WTC11 (cell line): ENCODE measurements around the gene ANGEL2. TPM values are rescaled to one million over a fixed set of nuclear protein-coding genes. Genes with fewer than 3 reads are reported as not detected.
A peak's percentile ranks its signal among the peaks of the same experiment; 100 is the strongest.

ENCODE experiments used
- AFF4 ChIP-seq: sonication (generic); formaldehyde crosslinking; IDR thresholded peaks from 2 replicates; pipeline ENCODE4 v1.8.1; 2023; ENCODE audit warnings: mild to moderate bottlenecking, missing genetic modification reagents, borderline replicate concordance
- ARID4B ChIP-seq: sonication (generic); formaldehyde crosslinking; IDR thresholded peaks from 2 replicates; pipeline ENCODE4 v1.8.0; 2023; ENCODE audit warnings: missing genetic modification reagents, mild to moderate bottlenecking, borderline replicate concordance
- ATF1 ChIP-seq: sonication (generic); formaldehyde crosslinking; IDR thresholded peaks from 2 replicates; pipeline ENCODE4 v1.8.1; 2023; ENCODE audit warnings: mild to moderate bottlenecking, moderate library complexity, missing genetic modification reagents
- ATF3 ChIP-seq: sonication (generic); formaldehyde crosslinking; conservative IDR thresholded peaks from 2 replicates; pipeline ENCODE4 v1.8.1; 2022; ENCODE audit warnings: mild to moderate bottlenecking, missing genetic modification reagents
- CREM ChIP-seq: sonication (generic); formaldehyde crosslinking; IDR thresholded peaks from 2 replicates; pipeline ENCODE4 v1.8.1; 2022; ENCODE audit warnings: mild to moderate bottlenecking, missing genetic modification reagents, moderate library complexity
- E2F5 ChIP-seq: sonication (generic); formaldehyde crosslinking; IDR thresholded peaks from 2 replicates; pipeline ENCODE4 v1.8.1; 2022; ENCODE audit warnings: mild to moderate bottlenecking, moderate library complexity, missing genetic modification reagents
- ETV6 ChIP-seq: sonication (generic); formaldehyde crosslinking; IDR thresholded peaks from 2 replicates; pipeline ENCODE4 v1.8.1; 2022; ENCODE audit warnings: mild to moderate bottlenecking, missing genetic modification reagents
- FOXK1 ChIP-seq: sonication (generic); formaldehyde crosslinking; IDR thresholded peaks from 2 replicates; pipeline ENCODE4 v1.8.0; 2022; ENCODE audit warnings: mild to moderate bottlenecking, moderate library complexity, missing genetic modification reagents
- FOXP1 ChIP-seq: sonication (generic); formaldehyde crosslinking; IDR thresholded peaks from 2 replicates; pipeline ENCODE4 v1.8.0; 2022; ENCODE audit warnings: missing genetic modification reagents, mild to moderate bottlenecking, moderate library complexity, borderline replicate concordance
- FOXP4 ChIP-seq: sonication (generic); formaldehyde crosslinking; IDR thresholded peaks from 2 replicates; pipeline ENCODE4 v1.8.0; 2022; ENCODE audit warnings: mild to moderate bottlenecking, missing genetic modification reagents
- GABPB1 ChIP-seq: sonication (generic); formaldehyde crosslinking; IDR thresholded peaks from 2 replicates; pipeline ENCODE4 v1.8.1; 2023; ENCODE audit warnings: mild to moderate bottlenecking, missing genetic modification reagents
- GRHL2 ChIP-seq: fragments of 250-450 bp; sonication (Bioruptor Pico); IDR thresholded peaks from 2 replicates; pipeline ENCODE4 v1.8.0; 2022; ENCODE audit warnings: mild to moderate bottlenecking, moderate library complexity; ENCODE audit not compliant: insufficient replicate concordance, severe bottlenecking
- JAZF1 ChIP-seq: fragments of 250-450 bp; sonication (Bioruptor Pico); IDR thresholded peaks from 2 replicates; pipeline ENCODE4 v1.9.0; 2021; ENCODE audit warnings: moderate library complexity, mild to moderate bottlenecking, inconsistent platforms
- KAT7 ChIP-seq: sonication (generic); formaldehyde crosslinking; IDR thresholded peaks from 2 replicates; pipeline ENCODE4 v1.8.1; 2023; ENCODE audit warnings: missing genetic modification reagents, mild to moderate bottlenecking, borderline replicate concordance
- MAX ChIP-seq: sonication (generic); formaldehyde crosslinking; IDR thresholded peaks from 2 replicates; pipeline ENCODE4 v1.8.0; 2022; ENCODE audit warnings: mild to moderate bottlenecking, missing genetic modification reagents
- NFATC4 ChIP-seq: fragments of 250-450 bp; sonication (Bioruptor Pico); IDR thresholded peaks from 2 replicates; pipeline ENCODE4 v1.9.0; 2021; ENCODE audit warnings: mild to moderate bottlenecking
- NFE2L1 ChIP-seq: sonication (generic); formaldehyde crosslinking; IDR thresholded peaks from 2 replicates; pipeline ENCODE4 v1.8.1; 2023; ENCODE audit warnings: missing genetic modification reagents
- SMAD3 ChIP-seq: sonication (generic); formaldehyde crosslinking; IDR thresholded peaks from 2 replicates; pipeline ENCODE4 v1.8.0; 2022; ENCODE audit warnings: missing genetic modification reagents, mild to moderate bottlenecking, borderline replicate concordance
- SOX15 ChIP-seq: fragments of 250-450 bp; sonication (Bioruptor Pico); IDR thresholded peaks from 2 replicates; pipeline ENCODE4 v1.9.0; 2021; ENCODE audit warnings: mild to moderate bottlenecking
- SP1 ChIP-seq: sonication (generic); formaldehyde crosslinking; conservative IDR thresholded peaks from 2 replicates; pipeline ENCODE4 v1.8.1; 2022; ENCODE audit warnings: missing genetic modification reagents
- TCF7 ChIP-seq: sonication (generic); formaldehyde crosslinking; IDR thresholded peaks from 2 replicates; pipeline ENCODE4 v1.8.0; 2022; ENCODE audit warnings: mild to moderate bottlenecking, low read depth, missing genetic modification reagents, moderate library complexity
- ZBTB21 ChIP-seq: sonication (generic); formaldehyde crosslinking; IDR thresholded peaks from 2 replicates; pipeline ENCODE4 v1.8.1; 2023; ENCODE audit warnings: mild to moderate bottlenecking, missing genetic modification reagents, borderline replicate concordance
- ZBTB43 ChIP-seq: sonication (generic); formaldehyde crosslinking; IDR thresholded peaks from 2 replicates; pipeline ENCODE4 v1.8.1; 2023; ENCODE audit warnings: mild to moderate bottlenecking, missing genetic modification reagents
- ZMAT4 ChIP-seq: fragments of 250-450 bp; sonication (Bioruptor Pico); IDR thresholded peaks from 2 replicates; pipeline ENCODE4 v1.9.0; 2021; ENCODE audit warnings: mild to moderate bottlenecking
- ZNF396 ChIP-seq: fragments of 250-450 bp; sonication (Bioruptor Pico); IDR thresholded peaks from 2 replicates; pipeline ENCODE4 v1.8.0; 2021; ENCODE audit warnings: mild to moderate bottlenecking, moderate library complexity, borderline replicate concordance
- total RNA-seq: library from RNA; stranded (reverse); gene quantifications from 3 replicates; pipeline ENCODE4 v1.2.3, GENCODE V29; 2021

The ANGEL2 gene
- total RNA-seq, 1 experiment from 2014 or later = 38.6 TPM

GRCh38 chr1:212951126-212951946 is 64.3 kb downstream of the ANGEL2 start (continued):
- TF ChIP-seq GRHL2 = no peak
- no peak for TF ChIP-seq ZBTB21 (CRISPR knock-in tag)
- no peak for TF ChIP-seq NFATC4
- peak; percentile 59; the same call in 1 of the 2 replicates for TF ChIP-seq NFE2L1 (CRISPR knock-in tag)
- no peak for TF ChIP-seq ZMAT4 (CRISPR knock-in tag)
- TF ChIP-seq ATF3 (CRISPR knock-in tag) = 0 out of 2 replicates have a peak, but pooled peaks have one; percentile 36
- TF ChIP-seq ZNF396 (CRISPR knock-in tag) = no peak
- peak; percentile 62; the same call in 1 of the 2 replicates for TF ChIP-seq FOXK1
- TF ChIP-seq ETV6 (CRISPR knock-in tag) = no peak
- peak; percentile 63; the same call in 1 of the 2 replicates for TF ChIP-seq ZBTB43 (CRISPR knock-in tag)
- TF ChIP-seq TCF7 = no peak
- TF ChIP-seq KAT7 (CRISPR knock-in tag) = no peak
- 0 out of 2 replicates have a peak, but pooled peaks have one; percentile 42 for TF ChIP-seq CREM
- 0 out of 2 replicates have a peak, but pooled peaks have one; percentile 39 for TF ChIP-seq SP1 (CRISPR knock-in tag)
- no peak for TF ChIP-seq JAZF1 (CRISPR knock-in tag)
- TF ChIP-seq E2F5 = peak; percentile 58; the same call in 1 of the 2 replicates
- TF ChIP-seq ARID4B = no peak
- peak; percentile 73; the same call in 1 of the 2 replicates for TF ChIP-seq FOXP1
- 0 out of 2 replicates have a peak, but pooled peaks have one; percentile 10 for TF ChIP-seq SMAD3 (CRISPR knock-in tag)
- no peak for TF ChIP-seq FOXP4 (CRISPR knock-in tag)
- no peak for TF ChIP-seq SOX15 (CRISPR knock-in tag)
- no peak; the same call in 1 of the 2 replicates for TF ChIP-seq AFF4 (CRISPR knock-in tag)
- peak; percentile 84 for TF ChIP-seq MAX (CRISPR knock-in tag)
- TF ChIP-seq ATF1 (CRISPR knock-in tag) = 0 out of 2 replicates have a peak, but pooled peaks have one; percentile 45
- no peak for TF ChIP-seq GABPB1 (CRISPR knock-in tag)
